ENCODE measurements around the gene CCDC177.

Gene CCDC177

DNA sequence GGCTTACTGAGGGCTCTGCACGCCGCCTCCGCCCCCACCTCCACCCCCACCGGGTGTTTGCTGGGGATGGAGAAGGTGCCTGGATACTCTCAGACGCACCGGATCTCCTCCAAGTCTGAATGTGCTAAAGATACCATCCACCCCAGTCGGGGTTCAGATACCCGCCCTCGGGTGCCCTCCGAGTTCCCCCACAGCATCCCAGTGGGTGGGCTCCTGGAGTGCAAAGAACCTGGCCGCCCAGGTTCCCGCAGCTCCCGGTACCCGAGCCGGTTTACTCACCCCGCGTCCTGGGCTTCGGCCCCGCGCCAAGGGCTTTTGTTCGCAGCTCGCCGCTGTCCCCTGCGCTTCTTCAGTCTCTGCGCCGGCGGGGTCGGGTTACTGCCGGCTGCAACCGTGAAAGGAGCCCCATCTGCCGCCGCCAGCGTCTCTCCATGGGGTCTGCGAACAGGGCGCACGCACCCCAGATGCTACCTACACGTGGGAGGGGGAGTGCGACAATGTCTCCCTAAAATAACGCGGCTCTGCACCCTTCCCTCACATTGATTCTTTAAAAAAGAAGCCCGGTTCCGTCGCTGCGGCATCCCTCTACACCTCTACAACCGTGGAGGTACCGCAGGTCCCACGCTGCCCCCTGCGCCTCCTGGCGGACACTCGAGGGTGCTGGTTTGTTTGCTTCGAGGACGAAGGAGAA, at the start of gene CCDC177:
Gene CCDC177, minus strand, starts transcription at position 609 of the 691 bp plus-strand sequence. CDS start 1,249 bp downstream, outside the sequence.
- DNase-seq (ENCODE audit: low spot score), result peak; percentile 80

DNA sequence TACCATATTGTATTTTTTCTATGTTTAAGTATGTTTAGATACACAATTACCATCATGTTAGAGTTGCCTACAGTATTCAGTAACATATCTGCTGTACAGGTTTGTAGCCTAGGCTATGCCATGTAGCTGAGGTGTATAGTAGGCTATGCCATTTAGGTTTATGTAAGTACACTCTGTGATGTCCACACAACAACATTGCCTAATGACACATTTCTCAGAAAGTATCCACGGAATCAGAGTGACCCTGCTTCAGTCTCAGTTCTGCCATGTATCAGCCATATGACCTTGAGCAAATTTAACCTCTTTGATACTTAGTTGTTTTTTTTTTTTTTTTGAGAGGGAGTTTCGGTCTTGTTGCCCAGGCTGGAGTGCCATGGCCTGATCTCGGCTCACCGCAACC, 49.5 kb upstream of the CCDC177 start:
- DNase-seq (ENCODE audit: low spot score), result no peak

DNA sequence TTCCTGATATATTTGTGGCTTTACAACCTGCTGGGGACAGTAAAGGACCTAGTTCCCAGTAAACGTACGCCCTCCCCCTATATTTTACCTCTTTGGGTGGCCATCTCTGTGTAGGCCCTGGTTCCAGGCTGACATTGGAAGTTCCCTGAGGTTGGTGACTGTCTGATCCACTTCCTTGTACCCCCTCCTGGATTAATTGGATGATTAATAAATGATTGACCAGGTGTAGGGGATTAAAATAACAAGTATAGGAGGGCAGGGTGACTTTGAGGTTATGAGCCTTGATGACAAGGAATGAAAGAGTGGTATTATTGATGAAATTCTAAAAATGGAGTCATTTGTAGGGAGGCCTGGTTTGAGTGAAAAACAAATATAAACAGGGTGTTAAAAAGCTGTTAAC, 46.3 kb upstream of the CCDC177 start:
- DNase-seq (ENCODE audit: low spot score), result no peak

DNA sequence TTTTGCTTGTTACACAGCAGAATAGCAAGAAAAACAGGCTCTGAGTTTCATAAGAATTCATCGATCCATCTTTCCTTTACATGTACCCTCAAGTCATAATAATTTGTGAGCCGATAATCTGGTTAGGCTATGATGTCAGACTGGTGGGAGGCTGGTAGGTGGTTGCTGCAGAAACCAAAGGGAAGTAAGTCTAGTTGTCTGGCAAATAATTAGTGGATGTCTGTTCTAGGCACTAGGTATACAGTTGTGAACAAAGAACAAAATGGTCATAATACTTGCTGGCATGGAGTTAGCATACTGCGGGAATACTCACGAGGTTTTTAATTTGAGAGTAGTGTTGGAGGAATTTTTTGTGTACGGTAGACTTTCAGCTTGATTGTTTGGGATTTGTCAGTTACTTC, 45.5 kb upstream of the CCDC177 start:
- DNase-seq (ENCODE audit: low spot score), result no peak

DNA sequence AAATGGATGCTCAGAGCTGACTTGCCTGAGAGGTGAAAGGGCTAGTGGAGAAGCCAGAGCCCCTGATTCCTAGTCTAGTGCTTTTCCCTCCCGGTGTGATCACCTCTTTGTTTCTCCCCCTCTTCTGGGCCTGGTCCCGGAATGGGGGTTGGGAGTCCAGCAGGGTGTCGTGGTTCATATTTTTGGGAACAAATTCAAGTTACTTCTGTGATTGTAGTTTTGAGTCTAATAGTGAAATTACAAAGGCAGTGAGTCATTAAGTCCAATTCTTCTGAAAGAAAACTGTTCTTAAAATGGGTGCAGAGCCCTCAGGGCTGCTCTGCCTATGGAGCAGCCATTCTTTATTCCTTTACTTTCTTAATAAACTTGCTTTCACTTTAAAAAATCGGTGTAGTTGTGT, 44.3 kb upstream of the CCDC177 start:
- DNase-seq (ENCODE audit: low spot score), result no peak

DNA sequence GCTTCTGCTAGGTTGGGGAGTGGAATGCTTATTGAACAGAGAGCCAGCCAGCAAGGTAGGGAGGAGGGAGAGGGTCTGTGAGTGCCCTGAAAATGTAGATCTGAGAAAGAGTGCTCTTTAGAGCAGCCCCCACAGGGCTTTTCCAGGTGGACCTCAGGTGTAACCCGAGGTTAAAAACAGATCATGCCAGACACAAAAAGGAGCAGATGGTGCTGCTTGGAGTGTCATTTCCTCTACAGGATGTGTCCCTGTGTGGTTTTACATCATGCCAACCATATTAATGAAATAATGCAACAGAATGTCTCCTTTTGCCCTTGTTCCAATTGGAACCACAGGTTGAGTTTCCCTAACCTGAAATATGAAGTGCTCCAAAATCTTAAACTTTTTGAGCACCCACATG, 43.1 kb upstream of the CCDC177 start:
- no peak for DNase-seq (ENCODE audit: low spot score)

DNA sequence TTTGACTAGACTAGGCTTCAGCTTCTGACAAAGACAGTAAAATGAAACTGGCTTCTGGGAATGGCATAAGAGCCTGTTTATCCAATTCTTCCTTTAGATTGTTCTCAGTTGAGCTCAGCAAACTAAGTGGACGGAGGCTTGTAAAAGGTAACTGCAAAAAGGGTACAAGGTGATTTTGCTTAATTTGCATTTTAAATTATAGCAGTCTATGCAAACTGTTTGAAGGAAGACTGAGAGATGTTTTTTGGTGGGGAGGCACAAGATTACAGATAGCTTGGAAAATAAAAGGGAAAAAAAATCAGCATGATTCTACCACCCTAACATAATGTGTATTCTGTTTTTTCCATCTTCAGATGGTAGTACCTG, 41.7 kb upstream of the CCDC177 start:
- DNase-seq (ENCODE audit: low spot score), result no peak

DNA sequence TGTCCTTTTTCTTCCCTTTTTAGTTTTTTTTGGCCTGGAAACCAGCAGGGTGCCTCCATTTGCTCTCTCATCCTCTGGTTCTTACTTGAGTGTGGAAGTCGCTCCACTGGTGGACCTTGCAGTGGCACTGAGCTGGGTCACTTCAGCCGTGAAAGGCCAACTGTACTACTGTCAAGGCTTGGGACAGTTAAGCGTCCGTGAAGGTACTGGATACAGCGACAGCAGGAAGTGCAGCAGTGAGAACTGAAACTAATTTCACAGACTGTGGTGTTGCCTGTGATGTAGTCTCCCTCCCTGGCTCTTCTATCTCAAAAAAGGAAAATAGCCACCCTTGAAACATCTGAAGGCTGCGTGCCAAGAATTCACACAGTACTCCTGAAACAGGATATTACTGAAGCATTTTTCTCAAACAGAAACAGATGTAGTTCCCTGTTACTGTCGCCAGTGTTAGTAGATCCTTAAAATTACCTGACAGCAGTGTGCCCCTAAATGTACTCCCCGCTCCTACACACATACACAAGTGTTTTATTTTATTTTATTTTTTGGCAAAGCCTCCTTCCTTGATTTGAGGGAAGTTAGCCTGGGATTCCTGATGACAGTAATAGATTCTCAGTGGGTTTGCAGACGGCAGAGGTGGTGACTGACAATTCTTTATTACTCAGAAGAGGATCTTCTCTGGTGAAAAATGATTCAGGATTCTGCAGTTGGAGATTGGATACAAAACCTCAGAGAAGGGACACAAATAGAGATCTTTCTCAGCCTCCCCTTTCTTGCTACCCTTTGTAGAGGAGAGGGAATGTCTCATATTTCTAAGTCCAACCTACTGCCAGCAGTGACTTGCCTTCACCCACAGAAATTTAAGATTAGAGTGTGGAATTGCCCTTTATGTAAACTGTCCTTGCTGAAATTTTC, 41.1 kb upstream of the CCDC177 start:
- no peak for DNase-seq (ENCODE audit: low spot score)

DNA sequence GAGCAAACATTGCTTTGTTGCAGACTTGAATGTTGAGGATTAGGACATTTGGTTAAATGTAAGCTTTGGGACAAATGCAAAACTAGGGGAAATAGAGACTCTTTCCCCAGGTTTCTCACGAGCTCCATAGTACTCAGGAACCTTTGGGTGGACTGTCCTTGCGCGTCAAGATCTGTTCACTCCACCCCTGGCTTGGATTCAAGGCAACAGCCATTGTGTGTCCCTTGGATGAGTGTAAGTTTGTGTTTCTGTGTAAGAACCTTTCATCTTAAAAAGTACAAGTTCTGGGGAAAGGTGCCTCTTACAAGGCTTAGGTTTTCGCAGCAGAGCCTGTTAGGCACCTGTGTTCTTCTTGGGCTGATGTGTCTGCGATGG, 40.4 kb upstream of the CCDC177 start:
- DNase-seq (ENCODE audit: low spot score), result no peak

DNA sequence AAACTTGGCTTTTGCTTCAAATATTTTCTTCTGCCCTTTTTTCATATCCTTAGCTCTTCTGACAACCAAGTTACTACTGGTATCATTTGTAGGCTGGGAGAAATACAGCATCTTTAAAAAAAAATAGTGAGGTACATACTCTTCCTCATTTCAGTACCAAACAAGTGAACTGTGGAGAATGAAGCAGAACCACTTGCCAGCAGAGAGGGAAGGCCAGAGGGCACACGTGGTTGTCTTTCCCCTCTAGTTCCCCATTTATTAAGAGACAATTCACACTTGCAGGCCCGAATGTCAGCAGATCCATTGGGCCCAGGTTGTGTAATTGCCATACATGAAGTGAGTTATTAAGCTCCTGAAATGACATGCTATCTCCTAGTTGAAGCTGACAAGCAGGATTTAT, 39.9 kb upstream of the CCDC177 start:
- DNase-seq (ENCODE audit: low spot score), result no peak

DNA sequence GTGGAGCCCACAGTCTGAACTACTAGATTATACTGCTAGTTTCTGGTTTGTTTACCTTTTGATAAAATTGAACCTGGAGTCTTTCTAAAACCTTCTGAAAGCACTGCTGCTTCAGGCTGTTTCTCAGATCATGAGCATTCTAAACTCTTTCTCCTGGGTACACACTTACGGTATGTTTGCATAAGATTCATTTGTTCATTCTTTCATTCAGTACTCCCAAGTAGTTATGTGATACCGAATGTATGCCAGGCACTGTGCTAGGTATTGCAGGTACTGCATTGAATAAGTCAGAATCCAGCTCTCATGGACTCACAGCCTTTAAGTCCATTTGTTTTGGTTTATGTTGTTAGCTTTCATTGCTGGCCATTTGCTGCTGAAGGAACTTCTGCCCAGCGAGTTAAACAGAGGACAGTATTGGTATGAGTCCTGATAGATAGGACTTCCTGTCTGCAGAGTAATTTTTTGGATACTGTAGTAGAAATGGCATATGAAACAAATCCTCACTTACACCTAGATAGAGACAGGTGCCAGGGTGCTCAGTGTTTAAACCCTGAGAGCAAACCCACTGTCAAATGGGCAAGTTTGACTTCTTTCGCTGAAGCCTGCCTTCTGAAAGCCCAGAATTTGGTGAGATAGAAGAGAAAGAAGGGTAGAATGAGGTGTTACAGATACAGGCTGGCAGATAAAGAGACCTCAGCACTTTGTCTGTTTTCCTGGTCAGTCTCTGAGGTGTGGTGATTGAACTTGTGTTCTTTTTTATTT, 38.8 kb upstream of the CCDC177 start:
- DNase-seq (ENCODE audit: low spot score), result no peak

DNA sequence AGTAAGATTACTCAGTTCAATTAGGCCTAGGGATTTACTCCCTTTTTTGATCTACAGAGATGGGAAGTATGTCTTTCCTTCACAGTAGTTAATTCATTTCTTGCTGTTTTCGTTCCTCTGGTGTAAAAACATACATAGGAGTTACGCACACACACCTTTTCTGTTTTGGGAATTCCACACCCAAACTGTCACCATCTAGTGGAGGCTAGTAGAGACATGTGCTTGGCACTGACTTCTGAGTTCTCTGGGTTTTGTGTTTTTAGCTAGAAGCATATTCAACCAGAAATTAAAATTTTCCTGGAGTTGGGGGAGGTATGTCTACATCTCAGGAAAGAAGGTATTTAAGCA, 38.1 kb upstream of the CCDC177 start:
- no peak for DNase-seq (ENCODE audit: low spot score)

DNA sequence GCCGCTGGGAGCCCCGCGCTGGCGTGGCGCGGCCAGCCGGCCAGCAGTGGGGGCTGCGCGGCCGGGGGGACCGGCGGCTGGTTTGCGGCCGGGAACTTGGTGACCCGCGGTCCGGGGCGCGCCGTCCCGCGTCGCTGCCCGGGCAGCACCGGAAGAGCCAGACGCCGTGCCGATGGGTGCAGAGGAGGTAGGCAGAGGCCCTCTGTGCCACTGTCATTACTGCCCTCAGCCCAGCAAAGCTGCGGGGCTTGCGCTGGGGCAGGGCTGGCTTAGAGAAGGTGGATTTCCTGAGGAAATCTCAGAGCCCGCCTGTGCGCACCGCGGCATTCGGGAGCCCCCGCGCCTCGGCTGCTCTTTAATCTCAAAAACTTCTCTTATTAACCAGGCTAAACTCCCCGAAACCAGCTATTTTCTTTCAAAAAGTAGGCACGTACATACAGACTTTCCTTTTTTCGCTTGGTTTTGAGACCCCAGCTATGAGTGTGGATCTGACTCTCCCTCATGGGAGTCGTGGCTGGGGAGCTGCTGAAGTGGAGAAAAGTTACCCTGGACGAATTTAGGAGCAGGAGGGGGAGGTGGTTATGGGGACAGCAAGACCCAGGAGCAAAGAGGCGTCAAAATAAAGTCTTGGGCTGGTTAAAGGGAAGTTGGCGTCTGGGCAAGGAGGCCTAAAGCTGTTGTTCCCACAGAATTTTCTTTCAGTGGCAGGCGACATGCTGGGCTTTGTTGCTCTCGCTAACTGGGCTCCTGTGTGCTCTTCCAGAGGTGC, 37.5 kb upstream of the CCDC177 start:
- peak; percentile 57 for DNase-seq (ENCODE audit: low spot score)

DNA sequence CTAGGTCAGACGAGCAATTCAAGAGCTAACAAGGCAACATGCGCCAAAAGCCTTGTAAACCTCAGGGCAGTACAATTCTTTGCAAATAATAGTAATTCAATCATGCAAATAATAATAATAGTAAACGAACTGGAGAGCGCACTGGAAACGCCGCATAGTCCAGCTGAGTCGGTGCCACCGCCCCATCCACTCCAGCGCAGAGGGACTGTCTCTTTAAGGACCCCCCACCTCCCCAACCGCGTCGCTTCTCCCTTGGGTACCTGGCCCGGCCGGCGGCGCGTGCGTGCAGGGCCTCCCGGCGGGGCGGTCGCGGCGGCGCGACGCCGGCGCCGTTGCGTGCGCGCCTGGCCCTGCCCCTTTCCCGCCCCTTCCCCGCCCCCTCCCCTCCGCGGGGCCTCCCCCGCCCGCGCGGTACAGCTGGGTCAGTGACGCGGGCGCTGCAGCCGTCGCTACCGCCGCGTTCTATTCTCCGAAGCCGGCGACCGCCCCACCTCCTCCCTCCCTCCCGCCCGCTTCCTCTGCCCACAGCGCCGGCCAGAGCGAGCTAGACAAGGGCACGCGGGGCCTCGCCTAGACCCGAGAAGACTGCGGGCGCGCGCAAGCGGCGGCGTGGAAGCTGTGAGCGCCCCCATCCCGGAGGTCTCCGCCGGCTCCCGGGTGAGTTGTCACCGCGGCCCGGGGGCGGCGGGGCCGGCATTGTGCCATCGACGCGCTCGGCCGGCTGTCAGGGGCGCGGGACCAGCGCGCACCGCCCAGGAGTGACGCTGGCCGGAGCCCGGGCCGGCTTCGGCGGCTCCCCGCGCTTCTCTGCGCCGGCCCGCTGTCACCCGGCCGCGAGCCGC, 36.7 kb upstream of the CCDC177 start, which contains the start of gene SUSD6:
Gene SUSD6, plus strand, starts transcription at position 425 of the 842 bp plus-strand sequence. CDS start 46,997 bp downstream, outside the sequence.
- DNase-seq (ENCODE audit: low spot score), result peak; percentile 95

DNA sequence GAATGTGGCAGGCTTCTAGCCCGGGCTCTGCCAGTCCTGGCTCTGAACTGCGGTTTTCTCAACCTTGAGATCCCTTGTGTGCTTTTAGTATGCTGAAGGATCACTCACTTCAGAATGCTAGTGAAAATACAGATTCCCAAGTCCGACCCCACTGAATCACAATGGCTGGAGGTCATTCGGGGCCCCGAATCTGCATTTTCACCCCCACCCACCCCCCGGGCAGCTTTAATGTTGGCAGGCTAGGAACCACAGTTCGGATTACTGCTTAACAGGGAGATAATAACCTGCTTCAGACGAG, 36.2 kb upstream of the CCDC177 start:
- no peak for DNase-seq (ENCODE audit: low spot score)

DNA sequence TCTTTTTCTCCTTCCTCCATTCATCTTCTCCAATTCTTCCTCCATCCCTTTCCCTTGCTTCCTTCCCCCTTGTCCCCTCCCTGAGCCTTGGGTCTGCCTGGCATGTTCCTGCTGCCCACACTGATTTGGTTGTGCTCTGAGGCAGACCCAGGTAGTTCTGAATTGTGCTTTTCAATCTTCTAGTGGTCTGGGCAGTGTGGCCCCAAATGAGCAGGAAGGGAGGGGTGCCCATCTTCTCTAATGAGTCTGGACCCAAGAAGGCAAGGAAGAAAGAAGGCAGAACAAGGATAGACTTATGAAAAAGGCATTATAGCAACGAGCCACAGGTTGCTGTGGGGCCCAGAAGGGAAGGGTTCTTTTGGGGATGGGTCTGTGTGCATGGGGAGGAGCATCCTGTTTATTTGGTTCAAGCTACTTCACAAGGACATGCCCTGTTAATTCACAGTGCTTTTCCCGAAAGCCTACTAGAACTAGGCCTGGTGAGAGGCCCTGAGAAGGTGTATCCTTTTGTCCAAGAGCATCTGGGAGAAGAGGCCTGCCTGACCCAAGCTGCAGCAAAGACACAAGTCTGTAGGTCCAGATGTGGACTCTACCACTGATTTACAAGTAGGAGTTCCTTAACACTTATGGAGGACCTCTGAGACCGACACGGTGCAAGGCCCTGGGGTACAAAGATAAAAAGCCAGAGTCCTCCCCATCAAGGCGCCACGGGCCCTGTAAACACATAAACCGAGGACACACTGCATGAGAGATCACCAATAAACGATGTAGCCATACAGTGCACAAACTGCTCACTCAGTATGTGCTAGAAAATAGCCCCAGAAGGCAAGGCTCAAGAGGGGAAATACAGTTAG, 35.6 kb upstream of the CCDC177 start:
- no peak for DNase-seq (ENCODE audit: low spot score)

DNA sequence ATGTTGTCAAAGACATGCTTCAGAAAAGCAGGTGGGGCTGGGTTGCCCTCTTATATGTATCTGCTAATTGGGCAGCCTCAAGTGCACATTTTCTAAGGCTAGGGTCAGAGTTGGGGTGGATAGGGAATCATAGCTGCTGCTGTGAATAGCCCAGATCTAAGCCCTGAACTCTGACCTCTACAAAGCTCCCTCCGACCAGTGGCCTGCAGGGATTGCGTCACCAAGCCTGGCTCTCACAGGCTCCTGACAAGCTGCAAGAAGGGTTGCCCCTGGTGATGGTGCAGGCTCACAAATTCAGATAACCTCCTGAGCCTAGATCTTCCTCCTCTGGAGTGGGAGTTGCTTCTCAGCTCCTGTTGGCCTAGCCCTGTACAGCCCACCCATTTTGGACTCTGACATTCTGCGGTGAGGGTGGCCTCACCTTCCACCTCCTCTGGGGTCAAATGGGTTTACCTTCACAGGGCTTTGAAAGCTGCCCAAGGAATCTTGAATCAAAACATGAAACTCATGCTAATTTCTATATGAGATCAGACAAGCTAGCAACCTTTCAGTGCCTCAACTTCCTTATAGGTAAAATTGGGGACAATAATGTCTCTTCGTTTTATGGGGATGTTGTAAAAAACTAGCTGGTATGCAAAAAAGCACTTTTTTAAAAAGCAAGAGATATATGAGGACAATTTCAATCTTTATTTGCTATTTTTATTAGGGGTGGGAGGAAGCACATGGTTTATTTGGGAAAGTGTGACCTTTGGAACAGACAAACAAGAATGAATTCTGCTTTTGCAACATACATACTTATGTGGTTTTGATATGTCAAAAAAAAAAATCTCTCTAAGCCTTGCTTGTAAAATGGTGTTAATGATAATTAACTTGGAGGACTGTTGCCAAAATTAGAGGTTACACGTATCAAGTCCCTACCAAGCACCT, 31.9 kb upstream of the CCDC177 start:
- no peak for DNase-seq (ENCODE audit: low spot score)

DNA sequence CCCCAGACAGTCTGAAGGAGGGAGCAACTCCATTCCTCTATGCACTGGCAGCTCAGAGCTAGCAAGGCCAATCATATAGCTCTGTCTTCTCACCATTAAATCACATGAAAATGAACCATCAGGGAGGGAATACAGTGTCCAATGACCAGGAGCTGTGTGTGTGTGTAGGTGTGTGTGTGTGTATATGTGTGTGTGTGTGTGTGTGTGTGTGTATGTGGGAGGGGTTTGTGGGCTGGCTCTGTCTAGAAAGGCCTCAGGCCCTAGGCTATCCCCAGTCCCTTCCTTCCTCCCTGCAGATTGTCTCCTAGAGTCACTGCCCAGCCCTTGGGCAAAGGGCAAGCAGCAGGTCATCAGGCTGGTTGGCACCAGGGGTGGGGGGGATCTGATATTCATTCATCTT, 31.1 kb upstream of the CCDC177 start:
- DNase-seq (ENCODE audit: low spot score), result no peak

DNA sequence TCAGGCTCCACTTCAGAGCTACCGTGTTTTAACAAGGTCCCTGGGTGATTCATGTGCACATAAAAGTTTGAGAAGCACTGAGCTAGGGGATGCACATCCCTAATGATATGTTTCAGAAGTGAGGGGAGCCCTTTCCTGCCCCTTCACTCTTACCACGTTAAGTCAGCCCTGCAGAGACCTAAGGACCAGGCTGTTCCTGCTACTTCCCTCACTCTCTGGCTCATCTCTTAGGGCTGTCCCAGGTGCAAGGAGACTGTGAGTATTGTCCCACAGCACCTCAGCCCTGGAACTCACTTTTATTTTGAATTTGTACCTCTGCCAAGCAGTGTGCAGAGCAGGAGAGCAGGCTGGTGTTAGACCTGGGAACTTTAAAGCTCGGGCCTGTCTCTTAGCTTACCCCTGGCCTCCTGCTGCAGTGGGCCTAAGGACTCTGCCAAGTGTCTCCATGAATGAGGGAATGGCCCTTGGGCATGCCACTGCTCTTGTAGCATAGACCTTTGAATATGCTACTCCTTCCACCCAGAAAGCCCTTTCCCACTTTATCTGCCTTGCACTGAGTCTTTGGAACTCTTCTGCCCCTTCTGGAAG, 25.7 kb upstream of the CCDC177 start:
- no peak for DNase-seq (ENCODE audit: low spot score)
